ENCODE measurements around the gene RANBP10.

The RANBP10 gene

GRCh38 chr16:67806428-67807147 lies at the start of gene RANBP10, which contains the start of gene TSNAXIP1:
Gene RANBP10, minus strand, starts transcription at chr16:67806560. Its CDS starts 24 bp downstream, at chr16:67806536.
Gene TSNAXIP1, plus strand, starts transcription at chr16:67806889. Its CDS starts 261 bp downstream, at chr16:67807150.
- Histone ChIP-seq H3K4me1 (ENCODE audit: insufficient read depth, low read length) (0 out of 2 replicates have a peak, but pooled peaks cover 4% of the 10 kb centered on the region), H3K9ac (ENCODE audit: low read depth, low read length) (peak within 1 kb of the TSS; percentile 93), H3K4me3 (ENCODE audit: low read length) (peak within 1 kb of the TSS; percentile 97), H3K27ac (ENCODE audit: low read length) (no peak within 1 kb of the TSS), H3K36me3 (ENCODE audit: insufficient read depth, low read depth, low read length) (peaks cover 20% of the 10 kb centered on the region), H3K9me3 (ENCODE audit: insufficient read depth, low read depth, low read length) (no peaks in the 10 kb centered on the region), H3K27me3 (ENCODE audit: insufficient read depth, low read length) (no peaks in the 10 kb centered on the region)

- Histone ChIP-seq H3K4me3 (ENCODE audit: low read length) (no peak overlapping the region), H3K27me3 (ENCODE audit: insufficient read depth, low read length) (no peaks in the 10 kb centered on the region), H3K36me3 (ENCODE audit: insufficient read depth, low read depth, low read length) (peaks cover 11% of the 10 kb centered on the region), H3K4me1 (ENCODE audit: insufficient read depth, low read length) (peaks cover 17% of the 10 kb centered on the region), H3K27ac (ENCODE audit: low read length) (no peak overlapping the region), H3K9ac (ENCODE audit: low read depth, low read length) (no peak overlapping the region), H3K9me3 (ENCODE audit: insufficient read depth, low read depth, low read length) (no peaks in the 10 kb centered on the region)
These were observed 49.4 kb upstream of the RANBP10 start for GRCh38 chr16:67855789-67856188.

GRCh38 chr16:67853670-67854069 lies 47.3 kb upstream of the RANBP10 start:
- no peaks in the 10 kb centered on the region for H3K9me3 ChIP-seq (ENCODE audit: insufficient read depth, low read depth, low read length)
- H3K27me3 ChIP-seq (ENCODE audit: insufficient read depth, low read length): no peaks in the 10 kb centered on the region
- H3K9ac ChIP-seq (ENCODE audit: low read depth, low read length): no peak overlapping the region
- H3K4me3 ChIP-seq (ENCODE audit: low read length): no peak overlapping the region
- H3K36me3 ChIP-seq (ENCODE audit: insufficient read depth, low read depth, low read length): peaks cover 14% of the 10 kb centered on the region
- peaks cover 19% of the 10 kb centered on the region for H3K4me1 ChIP-seq (ENCODE audit: insufficient read depth, low read length)
- no peak overlapping the region for H3K27ac ChIP-seq (ENCODE audit: low read length)

GRCh38 chr16:67848118-67848517 lies 41.8 kb upstream of the RANBP10 start:
- Histone ChIP-seq H3K4me1 (ENCODE audit: insufficient read depth, low read length) (peaks cover 34% of the 10 kb centered on the region), H3K4me3 (ENCODE audit: low read length) (peak overlapping the region; percentile 97)

GRCh38 chr16:67847064-67847861 lies 40.9 kb upstream of the RANBP10 start, which contains the start of gene CENPT:
Gene CENPT, minus strand, starts transcription at chr16:67847693. Its CDS starts 13,834 bp downstream, at chr16:67833859.
- Histone ChIP-seq H3K9me3 (ENCODE audit: insufficient read depth, low read depth, low read length) (no peaks in the 10 kb centered on the region), H3K27me3 (ENCODE audit: insufficient read depth, low read length) (no peaks in the 10 kb centered on the region), H3K4me3 (ENCODE audit: low read length) (peak within 1 kb of the TSS; percentile 97), H3K9ac (ENCODE audit: low read depth, low read length) (peak within 1 kb of the TSS; percentile 95), H3K4me1 (ENCODE audit: insufficient read depth, low read length) (peaks cover 35% of the 10 kb centered on the region), H3K36me3 (ENCODE audit: insufficient read depth, low read depth, low read length) (peaks cover 10% of the 10 kb centered on the region), H3K27ac (ENCODE audit: low read length) (peak within 1 kb of the TSS; percentile 96)

More at GRCh38 chr16:67848118-67848517, 41.8 kb upstream of the RANBP10 start:
- H3K9ac ChIP-seq (ENCODE audit: low read depth, low read length): peak overlapping the region; percentile 95; the same call in 1 of the 2 replicates
- H3K9me3 ChIP-seq (ENCODE audit: insufficient read depth, low read depth, low read length): no peaks in the 10 kb centered on the region
- H3K36me3 ChIP-seq (ENCODE audit: insufficient read depth, low read depth, low read length): peaks cover 10% of the 10 kb centered on the region
- no peak overlapping the region for H3K27ac ChIP-seq (ENCODE audit: low read length)
- H3K27me3 ChIP-seq (ENCODE audit: insufficient read depth, low read length): no peaks in the 10 kb centered on the region

- Histone ChIP-seq H3K4me1 (ENCODE audit: insufficient read depth, low read length) (peaks cover 36% of the 10 kb centered on the region), H3K9ac (ENCODE audit: low read depth, low read length) (peak within 1 kb of the TSS; percentile 95)
These were observed 40.1 kb upstream of the RANBP10 start, which contains the start of gene NUTF2 for GRCh38 chr16:67846320-67847063. Gene NUTF2, plus strand, starts transcription at chr16:67846933. Its CDS starts 18,198 bp downstream, at chr16:67865131.

GRCh38 chr16:67846063-67846319 lies 39.6 kb upstream of the RANBP10 start:
- H3K27ac ChIP-seq (ENCODE audit: low read length): peak overlapping the region; percentile 96
- H3K27me3 ChIP-seq (ENCODE audit: insufficient read depth, low read length): no peaks in the 10 kb centered on the region
- H3K36me3 ChIP-seq (ENCODE audit: insufficient read depth, low read depth, low read length): peaks cover 10% of the 10 kb centered on the region
- no peaks in the 10 kb centered on the region for H3K9me3 ChIP-seq (ENCODE audit: insufficient read depth, low read depth, low read length)
- peaks cover 40% of the 10 kb centered on the region for H3K4me1 ChIP-seq (ENCODE audit: insufficient read depth, low read length)
- peak overlapping the region; percentile 95 for H3K9ac ChIP-seq (ENCODE audit: low read depth, low read length)
- H3K4me3 ChIP-seq (ENCODE audit: low read length): peak overlapping the region; percentile 97

More at GRCh38 chr16:67846320-67847063, 40.1 kb upstream of the RANBP10 start, which contains the start of gene NUTF2:
- H3K27ac ChIP-seq (ENCODE audit: low read length): peak within 1 kb of the TSS; percentile 96
- H3K4me3 ChIP-seq (ENCODE audit: low read length): peak within 1 kb of the TSS; percentile 97
- H3K27me3 ChIP-seq (ENCODE audit: insufficient read depth, low read length): no peaks in the 10 kb centered on the region
- no peaks in the 10 kb centered on the region for H3K9me3 ChIP-seq (ENCODE audit: insufficient read depth, low read depth, low read length)
- H3K36me3 ChIP-seq (ENCODE audit: insufficient read depth, low read depth, low read length): peaks cover 10% of the 10 kb centered on the region

GRCh38 chr16:67845291-67846062 lies 39.1 kb upstream of the RANBP10 start:
- Histone ChIP-seq H3K4me1 (ENCODE audit: insufficient read depth, low read length) (peaks cover 40% of the 10 kb centered on the region), H3K27me3 (ENCODE audit: insufficient read depth, low read length) (no peaks in the 10 kb centered on the region), H3K9ac (ENCODE audit: low read depth, low read length) (peak overlapping the region; percentile 95), H3K9me3 (ENCODE audit: insufficient read depth, low read depth, low read length) (no peaks in the 10 kb centered on the region), H3K27ac (ENCODE audit: low read length) (peak overlapping the region; percentile 96), H3K4me3 (ENCODE audit: low read length) (peak overlapping the region; percentile 97), H3K36me3 (ENCODE audit: insufficient read depth, low read depth, low read length) (peaks cover 8% of the 10 kb centered on the region)

GRCh38 chr16:67844497-67844896 lies 38.1 kb upstream of the RANBP10 start:
- Histone ChIP-seq H3K9ac (ENCODE audit: low read depth, low read length) (no peak overlapping the region), H3K36me3 (ENCODE audit: insufficient read depth, low read depth, low read length) (peaks cover 6% of the 10 kb centered on the region), H3K9me3 (ENCODE audit: insufficient read depth, low read depth, low read length) (no peaks in the 10 kb centered on the region), H3K27me3 (ENCODE audit: insufficient read depth, low read length) (no peaks in the 10 kb centered on the region), H3K4me1 (ENCODE audit: insufficient read depth, low read length) (peaks cover 40% of the 10 kb centered on the region), H3K4me3 (ENCODE audit: low read length) (peak overlapping the region; percentile 90), H3K27ac (ENCODE audit: low read length) (no peak overlapping the region)

GRCh38 chr16:67843343-67843765 lies 37.0 kb upstream of the RANBP10 start:
- no peaks in the 10 kb centered on the region for H3K36me3 ChIP-seq (ENCODE audit: insufficient read depth, low read depth, low read length)
- H3K9ac ChIP-seq (ENCODE audit: low read depth, low read length): peak overlapping the region; percentile 87; the same call in 1 of the 2 replicates
- no peaks in the 10 kb centered on the region for H3K9me3 ChIP-seq (ENCODE audit: insufficient read depth, low read depth, low read length)
- no peaks in the 10 kb centered on the region for H3K27me3 ChIP-seq (ENCODE audit: insufficient read depth, low read length)
- no peak overlapping the region for H3K27ac ChIP-seq (ENCODE audit: low read length)
- H3K4me3 ChIP-seq (ENCODE audit: low read length): peak overlapping the region; percentile 90
- peaks cover 38% of the 10 kb centered on the region for H3K4me1 ChIP-seq (ENCODE audit: insufficient read depth, low read length)

All from iPS-20b (cell line).